Hindlimb muscle (tissue), 1 donor: ENCODE measurements around the gene SH2B2. TPM values are rescaled to one million over a fixed set of nuclear protein-coding genes. Genes with fewer than 3 reads are reported as not detected.

Experiments
- DNase-seq: peaks from one replicate; pipeline ENCODE4 v3.0.0-alpha.2; 2013
- polyA plus RNA-seq: library from polyadenylated mRNA; unstranded; fragments of 120-200 nt; gene quantifications from one replicate; pipeline ENCODE4 v1.2.1, GENCODE V29; 2013; ENCODE audit not compliant: insufficient read length

The SH2B2 gene
- polyA plus RNA-seq, 1 donor, result 22.2 TPM

- no peak for DNase-seq
These were observed 18.0 kb upstream of the SH2B2 start for GRCh38 chr7:102268635-102269034.

- no peak for DNase-seq
These were observed 16.3 kb upstream of the SH2B2 start for GRCh38 chr7:102270178-102270887.

GRCh38 chr7:102271158-102271798, 15.4 kb upstream of the SH2B2 start:
- DNase-seq, result no peak

GRCh38 chr7:102272075-102272916, 14.4 kb upstream of the SH2B2 start:
- DNase-seq, result peak; percentile 63

- DNase-seq, result no peak
These were observed 13.5 kb upstream of the SH2B2 start for GRCh38 chr7:102272917-102273748.

GRCh38 chr7:102273749-102274712, 12.6 kb upstream of the SH2B2 start:
- DNase-seq, result no peak

- no peak for DNase-seq
These were observed 11.5 kb upstream of the SH2B2 start for GRCh38 chr7:102275123-102275703.

GRCh38 chr7:102277901-102278300, 8.8 kb upstream of the SH2B2 start:
- DNase-seq, result no peak

GRCh38 chr7:102279537-102280400, 6.9 kb upstream of the SH2B2 start:
- DNase-seq, result peak; percentile 65

GRCh38 chr7:102280521-102280920, 6.1 kb upstream of the SH2B2 start:
- DNase-seq, result no peak

GRCh38 chr7:102281785-102282184, 4.9 kb upstream of the SH2B2 start:
- DNase-seq, result no peak

GRCh38 chr7:102282465-102283362, 4.0 kb upstream of the SH2B2 start:
- no peak for DNase-seq

- DNase-seq, result no peak
These were observed 3.0 kb upstream of the SH2B2 start for GRCh38 chr7:102283477-102284189.

GRCh38 chr7:102284399-102284798, 2.3 kb upstream of the SH2B2 start:
- no peak for DNase-seq

- no peak for DNase-seq
These were observed 1.7 kb upstream of the SH2B2 start for GRCh38 chr7:102284891-102285539.

GRCh38 chr7:102285540-102286236, 980 bp upstream of the SH2B2 start:
- no peak for DNase-seq
